Erythroblast (primary cell): ENCODE measurements around the gene MTCH2.

Experiments used
- GATA1 ChIP-seq: IDR thresholded peaks from 2 replicates; pipeline ENCODE4 v1.6.1; 2011; ENCODE audit warnings: low read depth, mild to moderate bottlenecking, control low read depth, low read length, moderate library complexity
- POLR2A ChIP-seq: IDR thresholded peaks from 2 replicates; pipeline ENCODE4 v1.6.1; 2011; ENCODE audit warnings: mild to moderate bottlenecking, low read length

GRCh38 chr11:47586098-47586855 lies 56.1 kb downstream of the MTCH2 start, which contains the start of gene FAM180B:
- TF ChIP-seq POLR2A (no peak), GATA1 (no peak)
